HG02970 (cell line): ENCODE measurements around the gene NDOR1.
"Not testable (repeated sequence)": the region's sequence is repeated elsewhere in the genome, so short reads cannot be mapped to it uniquely, and the experiment has no call there.

Experiments
- ATAC-seq: cut with Tn5 transposase; IDR thresholded peaks from one replicate; pipeline ENCODE4 v1.9.1; 2021; ENCODE audit warnings: mild to moderate bottlenecking, moderate library complexity, moderate number of reproducible peaks; ENCODE audit not compliant: unreplicated experiment, low FRiP score

The NDOR1 gene

GRCh38 chr9:137228968-137229896 is 23.7 kb downstream of the NDOR1 start:
- no peak for ATAC-seq

- ATAC-seq = no peak
These were observed 24.6 kb downstream of the NDOR1 start for GRCh38 chr9:137229903-137230704.

- no peak for ATAC-seq
These were observed 25.3 kb downstream of the NDOR1 start, which contains the start of gene SLC34A3 for GRCh38 chr9:137230705-137231371. TSS of gene SLC34A3 (plus strand) at chr9:137230901. CDS start at chr9:137231703, 802 bp downstream.

- no peak for ATAC-seq
These were observed 26.0 kb downstream of the NDOR1 start for GRCh38 chr9:137231372-137232039.

GRCh38 chr9:137232101-137232500 is 26.6 kb downstream of the NDOR1 start:
- ATAC-seq = no peak

GRCh38 chr9:137232510-137232909 is 27.0 kb downstream of the NDOR1 start:
- no peak for ATAC-seq

GRCh38 chr9:137233143-137233980 is 27.9 kb downstream of the NDOR1 start:
- ATAC-seq = no peak

- no peak for ATAC-seq
These were observed 28.7 kb downstream of the NDOR1 start for GRCh38 chr9:137234055-137234697.

- no peak for ATAC-seq
These were observed 29.4 kb downstream of the NDOR1 start for GRCh38 chr9:137234758-137235423.

- no peak for ATAC-seq
These were observed 30.1 kb downstream of the NDOR1 start for GRCh38 chr9:137235424-137236237.

GRCh38 chr9:137236238-137236935 is 30.9 kb downstream of the NDOR1 start:
- no peak for ATAC-seq

GRCh38 chr9:137236936-137237421 is 31.5 kb downstream of the NDOR1 start:
- ATAC-seq = no peak

GRCh38 chr9:137237759-137238726 is 32.5 kb downstream of the NDOR1 start:
- ATAC-seq = no peak

GRCh38 chr9:137239541-137240200 is 34.2 kb downstream of the NDOR1 start:
- not testable (repeated sequence) for ATAC-seq

- ATAC-seq = peak; percentile 17
These were observed 34.9 kb downstream of the NDOR1 start for GRCh38 chr9:137240318-137240840.
